Natural killer cell (primary cell): Measurements from ENCODE around the gene PRDM16. TPM values are rescaled to one million over a fixed set of nuclear protein-coding genes. Genes with fewer than 3 reads are reported as not detected.

ENCODE experiments used
- ATAC-seq, 3 donors: fragments of 150-1000 bp in 2 of 3; fragments of 200-7000 bp in 1 of 3; cut with Tn5 transposase; 1 replicate in 1 of 3; 2 replicates in 2 of 3; pipeline ENCODE4 v1.10.0; 2021; ENCODE audit warnings: mild to moderate bottlenecking in 2 of 3, moderate library complexity in 2 of 3
- DNase-seq, 2 donors: peaks; one replicate each; pipeline versions ENCODE4 v3.0.0 to v3.0.0-alpha.2; 2013 to 2021; ENCODE audit warnings: mixed read lengths in 1 of 2
- H3K27ac ChIP-seq: one replicate; pipeline ENCODE4 v1.5.1; 2013; ENCODE audit warnings: mild to moderate bottlenecking, low read length
- H3K27me3 ChIP-seq: one replicate; pipeline ENCODE4 v1.6.1; 2013; ENCODE audit warnings: low read length; ENCODE audit not compliant: control insufficient read depth, insufficient read depth
- H3K36me3 ChIP-seq: one replicate; pipeline ENCODE4 v1.6.1; 2013; ENCODE audit warnings: low read length; ENCODE audit not compliant: control insufficient read depth, insufficient read depth
- H3K4me1 ChIP-seq: one replicate; pipeline ENCODE4 v1.6.1; 2013; ENCODE audit warnings: low read length; ENCODE audit not compliant: control insufficient read depth, insufficient read depth
- H3K4me3 ChIP-seq: one replicate; pipeline ENCODE4 v1.5.1; 2013; ENCODE audit warnings: low read length
- H3K9me3 ChIP-seq: one replicate; pipeline ENCODE4 v1.6.1; 2013; ENCODE audit warnings: low read length; ENCODE audit not compliant: control insufficient read depth, insufficient read depth
- H3K27ac Mint-ChIP-seq, 2 donors: one replicate each; pipeline ENCODE4 v1.8.0; 2022; ENCODE audit warnings: mild to moderate bottlenecking in 2 of 2, mixed read lengths in 2 of 2, moderate library complexity in 1 of 2
- H3K27me3 Mint-ChIP-seq, 2 donors: one replicate each; pipeline ENCODE4 v1.8.0; 2022; ENCODE audit warnings: low read depth in 2 of 2, mixed read lengths in 2 of 2
- H3K36me3 Mint-ChIP-seq: one replicate; pipeline ENCODE4 v1.8.0; 2022; ENCODE audit warnings: mixed read lengths
- H3K4me1 Mint-ChIP-seq, 2 donors: one replicate each; pipeline ENCODE4 v1.8.0; 2022; ENCODE audit warnings: mixed read lengths in 2 of 2
- H3K4me3 Mint-ChIP-seq: one replicate; pipeline ENCODE4 v1.8.0; 2022; ENCODE audit warnings: mild to moderate bottlenecking, moderate library complexity, mixed read lengths
- H3K9me3 Mint-ChIP-seq, 2 donors: one replicate each; pipeline ENCODE4 v1.8.0; 2022; ENCODE audit warnings: mixed read lengths in 2 of 2
- WGBS: methylation state at CpG from one replicate; pipeline ENCODE4 v1.1.7; 2013; ENCODE audit warnings: missing lambda C conversion rate; ENCODE audit not compliant: insufficient coverage; 5-methylcytosine and 5-hydroxymethylcytosine counted together
- intact Hi-C: fragments of 100-400 bp; cut with micrococcal nuclease; formaldehyde crosslinking; loops from one replicate; pipeline ENCODE4 v1.14.2; 2022
- total RNA-seq, 4 donors: library from RNA; stranded (reverse); fragments of 120-200 nt in 1 of 4; gene quantifications; one replicate each; pipeline versions ENCODE4 v1.2.3 to v1.2.4, GENCODE V29; 2013 to 2022
- TF ChIP-seq, protein P1 (sequence below): fragments of 200-600 bp; IDR thresholded peaks from one replicate; pipeline ENCODE4 v1.8.0; 2022; ENCODE audit warnings: antibody characterized with exemption

Gene PRDM16
- total RNA-seq, 3 donors from 2014 or later (not counting 1 experiment from before 2014, with no cell fraction given): 0.25 to 0.64 TPM; not detected in 1

DNA sequence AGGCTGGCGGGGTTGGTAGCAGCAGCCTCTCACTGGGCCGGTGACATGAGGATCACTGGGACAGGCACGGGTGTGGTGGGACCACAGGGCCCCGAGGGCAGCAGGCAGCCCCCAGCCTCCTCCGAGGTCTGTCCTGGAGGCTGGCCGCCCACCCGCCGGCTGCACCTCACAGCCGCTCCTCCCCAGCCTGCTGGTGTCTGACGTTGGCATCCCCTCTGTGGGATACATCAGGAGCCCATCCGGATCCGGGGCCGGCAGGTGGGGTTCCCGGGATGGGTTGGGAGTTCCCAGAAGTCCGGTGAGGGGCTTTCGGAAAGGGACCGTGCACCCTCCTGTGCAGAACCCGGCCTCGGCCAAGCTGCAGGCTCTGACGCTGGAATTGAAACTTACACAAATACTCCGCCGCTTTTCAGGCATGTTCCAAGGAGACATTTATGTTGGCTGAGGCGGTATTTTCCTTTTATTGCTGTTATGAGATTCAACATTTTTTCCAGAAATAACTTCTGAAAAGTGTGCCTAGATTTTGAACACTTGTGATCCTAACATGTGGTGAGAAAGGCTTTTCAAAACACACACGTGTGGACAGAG, 243.4 kb downstream of the PRDM16 start:
- peaks cover 6% of the 10 kb centered on the region for H3K27me3 ChIP-seq
- H3K9me3 ChIP-seq: peaks cover 14% of the 10 kb centered on the region
- TF ChIP-seq, protein P1, sequence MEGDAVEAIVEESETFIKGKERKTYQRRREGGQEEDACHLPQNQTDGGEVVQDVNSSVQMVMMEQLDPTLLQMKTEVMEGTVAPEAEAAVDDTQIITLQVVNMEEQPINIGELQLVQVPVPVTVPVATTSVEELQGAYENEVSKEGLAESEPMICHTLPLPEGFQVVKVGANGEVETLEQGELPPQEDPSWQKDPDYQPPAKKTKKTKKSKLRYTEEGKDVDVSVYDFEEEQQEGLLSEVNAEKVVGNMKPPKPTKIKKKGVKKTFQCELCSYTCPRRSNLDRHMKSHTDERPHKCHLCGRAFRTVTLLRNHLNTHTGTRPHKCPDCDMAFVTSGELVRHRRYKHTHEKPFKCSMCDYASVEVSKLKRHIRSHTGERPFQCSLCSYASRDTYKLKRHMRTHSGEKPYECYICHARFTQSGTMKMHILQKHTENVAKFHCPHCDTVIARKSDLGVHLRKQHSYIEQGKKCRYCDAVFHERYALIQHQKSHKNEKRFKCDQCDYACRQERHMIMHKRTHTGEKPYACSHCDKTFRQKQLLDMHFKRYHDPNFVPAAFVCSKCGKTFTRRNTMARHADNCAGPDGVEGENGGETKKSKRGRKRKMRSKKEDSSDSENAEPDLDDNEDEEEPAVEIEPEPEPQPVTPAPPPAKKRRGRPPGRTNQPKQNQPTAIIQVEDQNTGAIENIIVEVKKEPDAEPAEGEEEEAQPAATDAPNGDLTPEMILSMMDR: no peak
- no peak for DNase-seq
- Mint-ChIP-seq H3K4me3 (no peak overlapping the region), H3K9me3 (peaks cover 6 to 8% of the 10 kb centered on the region in 2 donors), H3K36me3 (no peaks in the 10 kb centered on the region), H3K4me1 (peaks cover 8 to 9% of the 10 kb centered on the region in 2 donors), H3K27ac (no peak overlapping the region), H3K27me3 (peaks cover 19 to 25% of the 10 kb centered on the region in 2 donors)
- WGBS: 92% methylated on average over 24 of the region's 24 CpGs
- H3K36me3 ChIP-seq: no peaks in the 10 kb centered on the region
- peaks cover 11% of the 10 kb centered on the region for H3K4me1 ChIP-seq
- H3K27ac ChIP-seq: no peak overlapping the region
- H3K4me3 ChIP-seq: no peak overlapping the region
- intact Hi-C loops: no loop called here
- no peak for ATAC-seq

DNA sequence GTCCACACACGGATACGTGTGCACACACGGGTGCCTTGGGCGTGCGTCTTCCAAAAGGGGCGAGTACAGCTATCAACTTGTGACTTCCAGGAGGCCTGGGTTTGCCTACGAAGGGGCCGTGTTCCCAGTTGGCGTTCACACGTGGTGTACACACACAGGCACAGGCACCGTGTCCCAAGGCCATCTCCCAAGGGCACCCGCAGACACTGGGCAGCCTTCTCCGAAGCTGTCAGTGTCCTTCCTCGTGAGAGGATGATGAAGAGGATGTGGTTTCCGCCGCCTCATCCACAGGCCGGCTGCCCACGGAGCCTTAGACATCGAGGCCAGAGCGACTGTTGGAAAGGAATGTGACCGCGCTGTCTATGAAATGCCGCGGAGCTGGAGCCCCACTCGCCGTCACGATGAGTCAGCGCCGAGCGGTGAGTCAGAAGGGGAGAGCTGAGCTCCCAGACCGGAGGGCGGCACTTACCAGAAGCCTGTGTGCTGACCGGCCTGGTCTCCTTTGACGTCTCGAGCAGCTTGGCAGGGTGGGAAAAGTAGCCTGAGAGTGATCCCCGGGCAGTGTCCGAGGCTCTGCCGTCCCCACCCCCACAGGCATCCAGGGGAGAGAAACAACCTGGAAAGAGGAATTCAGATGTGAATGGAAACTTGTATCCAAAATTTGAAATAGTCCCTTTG, 244.0 kb downstream of the PRDM16 start:
- Mint-ChIP-seq H3K27ac (no peak overlapping the region), H3K4me1 (peaks cover 8 to 9% of the 10 kb centered on the region in 2 donors), H3K27me3 (peaks cover 19 to 25% of the 10 kb centered on the region in 2 donors), H3K9me3 (peaks cover 6 to 8% of the 10 kb centered on the region in 2 donors), H3K4me3 (no peak overlapping the region), H3K36me3 (no peaks in the 10 kb centered on the region)
- TF ChIP-seq, protein P1: no peak
- intact Hi-C loops: no loop called here
- H3K4me1 ChIP-seq: peaks cover 13% of the 10 kb centered on the region
- no peak overlapping the region for H3K27ac ChIP-seq
- no peaks in the 10 kb centered on the region for H3K36me3 ChIP-seq
- ATAC-seq (peak in 2 of 3 donors; percentile 21 to 28), DNase-seq (peak in 1 of 2 donors; percentile 35)
- peaks cover 14% of the 10 kb centered on the region for H3K9me3 ChIP-seq
- WGBS: 27% methylated on average over 38 of the region's 38 CpGs
- peaks cover 6% of the 10 kb centered on the region for H3K27me3 ChIP-seq
- no peak overlapping the region for H3K4me3 ChIP-seq

DNA sequence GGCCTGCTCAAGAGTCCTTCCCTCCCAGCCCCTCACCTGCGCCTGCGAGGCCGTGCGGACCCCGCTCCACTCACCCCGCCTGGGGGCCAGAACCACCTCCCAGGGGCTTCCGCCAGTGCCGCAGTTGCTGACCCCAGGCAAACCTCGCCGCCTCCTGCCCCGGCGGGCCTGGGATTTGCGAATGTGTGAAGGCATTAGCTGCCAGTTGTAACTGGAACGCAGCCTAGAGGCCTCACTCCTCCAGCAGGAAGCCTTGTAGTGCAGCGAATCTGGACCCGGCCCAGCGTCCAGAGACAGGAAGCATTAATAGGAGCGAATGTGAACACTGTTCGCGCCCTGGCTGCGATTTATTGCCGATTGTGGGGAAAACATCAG, 244.6 kb downstream of the PRDM16 start:
- no peaks in the 10 kb centered on the region for H3K36me3 ChIP-seq
- Mint-ChIP-seq H3K27ac (peak overlapping the region in 1 of 2 donors; percentile 57), H3K36me3 (no peaks in the 10 kb centered on the region), H3K4me3 (no peak overlapping the region), H3K4me1 (peaks cover 8 to 9% of the 10 kb centered on the region in 2 donors), H3K27me3 (peaks cover 19 to 25% of the 10 kb centered on the region in 2 donors), H3K9me3 (peaks cover 6 to 8% of the 10 kb centered on the region in 2 donors)
- WGBS: 49% methylated on average over 22 of the region's 22 CpGs
- intact Hi-C loops: no loop called here
- no peak for ATAC-seq
- peaks cover 13% of the 10 kb centered on the region for H3K4me1 ChIP-seq
- no peak overlapping the region for H3K27ac ChIP-seq
- peaks cover 14% of the 10 kb centered on the region for H3K9me3 ChIP-seq
- H3K27me3 ChIP-seq: peaks cover 6% of the 10 kb centered on the region
- DNase-seq: no peak
- TF ChIP-seq, protein P1: no peak
- no peak overlapping the region for H3K4me3 ChIP-seq
